22Rv1 (cell line): ENCODE measurements around the gene GPR150.
A peak's percentile ranks its signal among the peaks of the same experiment; 100 is the strongest.

Source experiments
- H3K27ac ChIP-seq: fragments of 450-650 bp; 2 replicates; pipeline ENCODE4 v1.5.1; 2017
- ZFX ChIP-seq: fragments of 450-650 bp; IDR thresholded peaks from 2 replicates; pipeline ENCODE4 v1.6.1; 2017; ENCODE audit warnings: antibody characterized with exemption, borderline replicate concordance
- TF ChIP-seq, protein P1 (sequence below): fragments of 450-650 bp; IDR thresholded peaks from 2 replicates; pipeline ENCODE4 v1.5.1; 2017; ENCODE audit warnings: mild to moderate bottlenecking

Gene GPR150

DNA sequence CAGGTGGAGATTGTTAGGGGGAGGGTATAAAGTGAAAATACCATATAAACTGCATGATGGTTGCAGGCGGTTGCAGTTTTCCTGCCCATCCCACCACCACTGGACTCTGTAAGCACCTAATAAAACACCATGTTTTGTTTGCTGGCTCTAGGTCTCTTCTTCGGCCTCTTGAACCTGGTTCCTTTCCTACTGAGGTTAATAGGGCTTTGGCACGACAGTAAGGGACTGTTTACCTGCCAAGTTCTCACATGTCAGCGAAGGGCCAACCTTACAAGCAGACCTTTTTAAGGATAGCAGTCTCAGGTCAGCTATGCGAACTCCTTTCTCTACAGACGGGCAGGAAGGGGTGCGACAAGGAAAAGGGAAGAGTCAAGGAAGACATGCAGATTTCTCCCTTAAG is 23.3 kb downstream of the GPR150 start:
- H3K27ac ChIP-seq = peak overlapping the region; percentile 86
- no peak for TF ChIP-seq ZFX
- TF ChIP-seq, protein P1, sequence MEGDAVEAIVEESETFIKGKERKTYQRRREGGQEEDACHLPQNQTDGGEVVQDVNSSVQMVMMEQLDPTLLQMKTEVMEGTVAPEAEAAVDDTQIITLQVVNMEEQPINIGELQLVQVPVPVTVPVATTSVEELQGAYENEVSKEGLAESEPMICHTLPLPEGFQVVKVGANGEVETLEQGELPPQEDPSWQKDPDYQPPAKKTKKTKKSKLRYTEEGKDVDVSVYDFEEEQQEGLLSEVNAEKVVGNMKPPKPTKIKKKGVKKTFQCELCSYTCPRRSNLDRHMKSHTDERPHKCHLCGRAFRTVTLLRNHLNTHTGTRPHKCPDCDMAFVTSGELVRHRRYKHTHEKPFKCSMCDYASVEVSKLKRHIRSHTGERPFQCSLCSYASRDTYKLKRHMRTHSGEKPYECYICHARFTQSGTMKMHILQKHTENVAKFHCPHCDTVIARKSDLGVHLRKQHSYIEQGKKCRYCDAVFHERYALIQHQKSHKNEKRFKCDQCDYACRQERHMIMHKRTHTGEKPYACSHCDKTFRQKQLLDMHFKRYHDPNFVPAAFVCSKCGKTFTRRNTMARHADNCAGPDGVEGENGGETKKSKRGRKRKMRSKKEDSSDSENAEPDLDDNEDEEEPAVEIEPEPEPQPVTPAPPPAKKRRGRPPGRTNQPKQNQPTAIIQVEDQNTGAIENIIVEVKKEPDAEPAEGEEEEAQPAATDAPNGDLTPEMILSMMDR = no peak

DNA sequence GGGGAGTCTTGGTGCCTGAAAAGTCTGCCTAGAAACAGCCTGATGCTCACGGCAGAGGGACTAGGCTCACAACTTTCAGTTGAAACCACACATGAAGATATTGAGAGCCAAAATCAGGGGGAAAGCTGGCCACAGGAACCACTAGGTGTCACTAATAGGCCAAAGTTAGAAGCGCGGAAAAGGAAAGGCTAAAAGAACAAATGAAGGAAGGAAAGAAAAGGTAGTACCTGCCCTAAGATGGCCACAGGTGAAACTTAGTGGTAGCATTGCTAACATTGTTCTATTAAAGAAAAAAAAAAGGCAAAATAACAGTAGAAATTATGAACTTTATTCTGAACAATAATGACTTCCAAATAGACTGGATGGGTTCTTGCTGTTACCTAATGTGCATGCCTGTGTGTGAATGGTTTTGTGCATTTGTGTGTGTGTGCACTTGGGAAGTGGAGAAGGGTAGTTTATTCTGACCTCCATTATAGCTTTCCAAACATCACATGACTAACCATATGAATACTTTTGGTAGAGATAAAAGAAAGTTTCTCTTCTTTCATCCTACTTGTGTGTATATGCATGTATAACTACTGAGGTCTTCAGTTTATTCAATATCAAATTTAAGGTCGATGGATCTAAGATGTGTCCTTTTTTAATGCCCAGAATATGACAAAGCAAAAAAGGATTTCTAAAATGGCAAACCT is 24.6 kb downstream of the GPR150 start:
- no peak overlapping the region for H3K27ac ChIP-seq
- TF ChIP-seq, protein P1 = peak; percentile 76
- no peak for TF ChIP-seq ZFX

DNA sequence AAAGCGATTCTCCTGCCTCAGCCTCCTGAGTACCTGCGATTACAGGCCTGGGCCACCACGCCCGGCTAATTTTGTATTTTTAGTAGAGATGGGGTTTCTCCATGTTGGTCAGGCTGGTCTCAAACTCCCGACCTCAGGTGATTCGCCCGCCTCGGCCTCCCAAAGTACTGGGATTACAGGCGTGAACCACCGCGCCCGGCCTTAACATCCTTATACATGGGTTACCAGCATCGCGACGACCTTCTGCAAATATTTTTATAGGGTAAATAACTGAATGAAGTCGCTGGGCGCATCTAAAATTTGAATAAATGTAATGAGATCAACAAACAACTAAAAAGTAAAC is 26.3 kb downstream of the GPR150 start:
- H3K27ac ChIP-seq = peak overlapping the region; percentile 96

DNA sequence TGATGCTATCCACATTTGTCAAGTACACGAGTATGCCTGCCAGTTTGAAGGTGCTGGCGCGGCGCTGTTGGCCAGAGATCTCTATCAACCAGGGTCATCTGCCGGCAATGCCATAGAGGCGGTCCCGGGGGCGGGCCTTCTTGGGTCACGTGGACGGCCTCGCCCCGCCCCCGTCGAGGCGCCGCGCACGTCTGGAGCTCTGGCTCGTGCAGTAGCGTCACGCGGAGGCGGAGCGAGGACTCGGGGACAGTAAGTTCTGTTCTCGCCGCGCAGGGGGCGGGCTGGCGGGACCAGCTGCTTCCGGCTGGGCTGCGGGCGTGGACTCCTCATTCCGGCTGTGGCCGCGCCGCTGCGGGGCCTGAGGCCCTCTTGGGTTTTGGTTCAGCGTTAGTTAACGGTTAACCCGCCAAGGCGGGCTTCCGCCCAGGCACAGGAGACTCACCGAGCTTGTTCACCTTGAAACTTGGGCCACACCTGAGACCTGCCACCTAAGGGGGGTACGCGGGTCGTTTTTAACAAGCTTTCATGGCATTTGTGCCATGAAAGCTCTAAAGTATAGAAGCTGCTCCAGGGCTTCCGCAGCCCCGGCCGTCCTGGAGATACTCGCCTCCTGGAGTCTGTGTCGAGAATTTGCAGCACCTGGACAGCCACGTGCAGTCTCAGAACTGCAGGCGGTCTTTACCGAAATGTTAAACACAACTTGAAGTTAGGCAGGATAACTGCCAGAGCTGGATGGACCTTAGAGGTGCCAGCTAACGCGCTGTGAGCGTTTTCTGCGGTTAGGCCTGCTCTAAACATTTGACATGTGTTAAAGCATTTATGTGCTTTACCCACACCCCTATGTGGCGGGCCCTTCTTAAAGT is 26.9 kb downstream of the GPR150 start, which contains the start of gene RFESD:
Gene RFESD (plus strand): TSS at position 209 of the 863 bp plus-strand sequence. CDS start 5,495 bp downstream, outside the sequence.
- peak within 1 kb of the TSS; percentile 96 for H3K27ac ChIP-seq
- no peak for TF ChIP-seq ZFX
- TF ChIP-seq, protein P1 = peak; percentile 25; the same call in 1 of the 2 replicates

DNA sequence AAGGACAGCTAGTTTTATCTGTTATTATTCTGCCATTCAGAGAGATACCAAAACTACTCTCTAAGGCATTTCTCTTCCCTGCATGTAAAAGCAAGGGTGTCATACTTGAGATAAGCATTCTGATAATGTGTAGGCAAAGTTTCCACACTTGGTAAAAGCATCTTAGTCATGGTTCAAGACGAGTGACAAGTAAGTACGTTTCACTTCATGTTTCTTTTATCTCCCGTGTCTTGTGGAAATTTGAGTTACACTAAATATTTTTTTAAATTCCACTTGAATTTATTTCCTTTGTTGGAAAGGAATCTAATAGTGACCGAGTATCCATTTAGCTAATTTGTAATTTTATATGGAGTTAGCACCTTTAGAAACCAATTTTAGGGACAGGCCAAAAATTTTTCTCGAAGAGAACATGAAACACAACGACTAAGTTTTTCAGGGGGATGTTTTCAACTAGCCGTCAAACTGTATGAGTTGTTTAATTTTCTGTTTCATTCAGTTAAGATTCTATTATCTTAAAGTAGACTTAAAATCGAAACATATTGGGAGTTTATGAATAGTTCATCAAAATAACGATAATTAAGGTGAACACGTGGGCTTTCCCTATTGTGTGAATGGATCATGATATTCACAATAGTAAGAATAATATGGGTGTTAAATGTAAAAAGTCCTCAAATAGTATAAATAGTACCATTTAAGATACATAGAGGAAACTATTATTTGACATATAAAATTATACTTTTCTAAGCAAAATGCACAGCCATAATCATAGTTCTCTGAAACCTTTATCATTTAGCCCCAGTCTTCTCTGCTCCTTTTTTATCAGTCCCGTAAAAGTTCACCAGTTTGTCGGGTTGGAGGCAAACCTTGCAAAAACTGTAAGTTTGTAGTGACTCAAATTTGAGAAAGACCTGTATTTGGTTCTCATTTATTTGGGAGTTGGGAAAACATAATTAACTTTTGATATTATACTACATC is 28.3 kb downstream of the GPR150 start:
- H3K27ac ChIP-seq = peak overlapping the region; percentile 96
- TF ChIP-seq, protein P1 = no peak
- TF ChIP-seq ZFX = no peak

DNA sequence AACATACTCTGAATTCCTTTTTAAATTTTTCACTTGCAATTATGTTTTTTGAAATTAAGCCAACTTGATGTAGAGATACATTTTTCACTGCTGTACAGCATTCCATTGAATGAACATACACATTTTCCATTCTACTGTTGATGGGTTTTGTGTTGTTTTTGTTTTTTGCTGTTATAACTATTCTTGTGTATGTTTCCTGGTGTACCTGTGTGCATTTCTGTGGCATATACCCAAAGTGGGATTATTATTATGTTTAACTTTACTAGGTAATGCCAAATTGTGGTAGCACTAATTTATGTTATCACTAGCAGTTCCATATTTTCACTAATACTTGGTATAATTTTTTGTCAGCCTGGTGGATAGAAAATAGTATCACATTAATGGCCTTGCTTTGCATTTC is 29.4 kb downstream of the GPR150 start:
- TF ChIP-seq ZFX = no peak
- TF ChIP-seq, protein P1 = no peak
- no peak overlapping the region for H3K27ac ChIP-seq

DNA sequence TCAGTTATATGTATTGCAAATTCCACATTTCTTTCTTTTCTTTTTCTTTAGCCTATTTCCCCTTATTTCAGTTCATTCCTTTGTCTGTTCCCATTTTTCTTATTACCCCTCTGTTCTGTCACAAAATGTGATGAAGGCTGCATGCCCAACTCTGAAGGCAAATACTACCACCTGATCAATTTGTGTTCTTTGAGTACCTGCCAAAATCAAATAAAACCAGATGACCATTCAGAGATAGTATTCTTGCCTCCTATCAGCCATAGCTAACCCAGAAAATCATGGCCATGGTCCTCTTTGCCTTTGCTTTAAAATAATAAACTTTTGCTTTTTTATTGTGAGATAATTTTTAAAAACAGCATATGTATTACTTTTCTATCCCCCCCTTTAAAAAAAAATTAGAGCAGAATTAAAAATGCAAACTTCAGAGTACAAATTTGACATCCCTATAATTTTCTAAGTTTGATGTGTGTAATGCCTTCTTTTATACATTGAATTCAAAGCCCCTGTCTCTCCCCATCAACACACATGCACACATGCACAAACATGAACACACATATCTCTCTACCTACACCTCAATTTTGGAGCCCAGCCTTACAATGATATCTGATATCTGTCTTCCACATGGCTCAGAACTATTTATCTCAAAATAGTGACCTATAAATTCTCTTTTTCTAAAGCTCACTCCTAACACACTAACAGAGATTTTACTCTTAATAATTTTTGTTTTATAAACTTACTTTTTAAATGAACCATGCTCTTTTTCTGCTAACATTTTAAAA is 30.1 kb downstream of the GPR150 start:
- H3K27ac ChIP-seq = no peak overlapping the region
- TF ChIP-seq ZFX = no peak
- TF ChIP-seq, protein P1 = no peak
